Gastroesophageal sphincter (tissue), 4 donors: ENCODE measurements around the gene POMT2. TPM values are rescaled to one million over a fixed set of nuclear protein-coding genes. Genes with fewer than 3 reads are reported as not detected.
A peak's percentile ranks its signal among the peaks of the same experiment; 100 is the strongest.

Source experiments
- ATAC-seq: fragments of 150-250 bp; one replicate; pipeline ENCODE4 v1.9.1; 2016; ENCODE audit warnings: mild to moderate bottlenecking, moderate library complexity
- H3K27ac ChIP-seq, 4 donors: fragments of 200-600 bp; sonication (generic) in 3 of 4; 1 replicate in 3 of 4; 2 replicates in 1 of 4; pipeline ENCODE4 v1.5.1; 2016 to 2019
- H3K27me3 ChIP-seq: fragments of 200-600 bp; sonication (generic); one replicate; pipeline ENCODE4 v1.5.1; 2019
- H3K36me3 ChIP-seq, 2 donors: fragments of 200-600 bp; sonication (generic); one replicate each; pipeline ENCODE4 v1.5.1; 2019; ENCODE audit warnings: control low read depth in 1 of 2
- H3K4me1 ChIP-seq, 3 donors: fragments of 200-600 bp; sonication (generic); 1 replicate in 2 of 3; 2 replicates in 1 of 3; pipeline ENCODE4 v1.5.1; 2016 to 2019; ENCODE audit warnings: control low read depth in 2 of 3
- H3K4me3 ChIP-seq, 2 donors: fragments of 200-600 bp; sonication (generic); one replicate each; pipeline ENCODE4 v1.5.1; 2019; ENCODE audit warnings: mild to moderate bottlenecking in 1 of 2, moderate library complexity in 1 of 2
- H3K9me3 ChIP-seq, 3 donors: fragments of 200-600 bp; sonication (generic); one replicate each; pipeline ENCODE4 v1.5.1; 2017 to 2019; ENCODE audit warnings: control low read depth in 2 of 3
- CTCF ChIP-seq, 4 experiments: fragments of 200-600 bp in 2 of 4; fragments of 450-650 bp in 2 of 4; sonication (generic) in 1 of 4; IDR thresholded peaks; one replicate each; pipeline ENCODE4 v1.5.1; 2017 to 2019; ENCODE audit warnings: antibody characterized with exemption in 4 of 4, mild to moderate bottlenecking in 2 of 4, moderate library complexity in 2 of 4
- EP300 ChIP-seq: sonication (generic); formaldehyde crosslinking; IDR thresholded peaks from one replicate; pipeline ENCODE4 v1.6.1; 2017; ENCODE audit warnings: antibody characterized with exemption, mild to moderate bottlenecking
- POLR2A ChIP-seq, 2 donors: fragments of 450-650 bp; IDR thresholded peaks; one replicate each; pipeline ENCODE4 v1.6.1; 2017; ENCODE audit warnings: antibody characterized with exemption in 2 of 2, mild to moderate bottlenecking in 2 of 2, moderate library complexity in 1 of 2
- POLR2AphosphoS5 ChIP-seq: sonication (generic); formaldehyde crosslinking; IDR thresholded peaks from one replicate; pipeline ENCODE4 v1.6.1; 2017; ENCODE audit warnings: antibody characterized with exemption
- WGBS, 2 donors: methylation state at CpG; one replicate each; pipeline ENCODE4 v1.1.5; 2018; ENCODE audit warnings: low coverage in 1 of 2; 5-methylcytosine and 5-hydroxymethylcytosine counted together
- total RNA-seq, 4 donors: library from RNA; depleted of rRNA; stranded (reverse); fragments of >200 nt; gene quantifications; one replicate each; pipeline ENCODE4 v1.1.0, GENCODE V29; 2016

The POMT2 gene
- total RNA-seq = 10 to 100 TPM in 3 of 4 donors, 1 to 10 TPM in 1; 8.1 to 20.9 (median 14.4) TPM

DNA sequence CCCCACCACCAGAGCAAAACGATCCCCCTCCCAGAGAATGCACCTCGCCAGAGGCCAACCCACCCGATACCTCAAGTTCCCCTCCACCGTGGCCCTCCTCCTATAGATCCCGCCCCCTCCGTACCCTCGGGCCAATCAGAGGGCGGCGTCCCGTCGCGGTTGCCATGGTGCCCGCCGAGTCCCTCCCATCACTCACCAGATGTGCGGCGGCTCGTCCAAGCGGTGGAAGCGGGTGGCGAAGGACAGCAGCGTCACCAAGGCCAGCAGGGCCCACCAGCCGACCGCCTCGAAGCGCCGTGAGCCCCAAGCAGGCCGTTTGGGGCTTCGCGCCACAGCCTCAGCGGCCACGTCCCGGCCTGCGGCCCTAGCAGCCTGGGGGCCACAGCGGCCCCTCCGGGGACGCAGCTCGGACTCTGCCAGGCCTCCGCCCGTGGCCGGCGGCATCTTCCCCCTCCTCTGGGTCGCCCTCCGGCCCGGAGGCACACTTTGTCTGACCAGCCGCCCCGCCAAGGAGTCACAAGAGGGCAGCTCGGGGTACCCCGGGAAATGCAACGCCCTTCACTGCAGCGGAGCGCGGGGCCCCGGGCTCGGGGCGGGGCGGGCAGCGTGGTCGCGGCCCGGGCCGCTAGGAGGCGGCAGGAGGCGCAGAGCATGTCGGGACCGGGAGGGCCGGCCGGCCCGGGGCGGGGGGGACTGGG lies at the start of gene POMT2:
Gene POMT2 (minus strand): TSS at position 646 of the 698 bp plus-strand sequence. CDS start 202 bp downstream, at position 444.
- no CpG with 5 or more reads among the region's 69 CpGs for WGBS, 2 donors
- H3K27me3 ChIP-seq = no peaks in the 10 kb centered on the region
- peak in 3 of 4 experiments; percentile 65 to 78 (median 71) for TF ChIP-seq CTCF (IDR thresholded peaks at IDR 0.05)
- TF ChIP-seq POLR2AphosphoS5 = peak; percentile 63
- no peak for TF ChIP-seq EP300
- peak; percentile 22 to 32 for TF ChIP-seq POLR2A (IDR thresholded peaks at IDR 0.05)
- no peaks in the 10 kb centered on the region for H3K36me3 ChIP-seq
- H3K9me3 ChIP-seq = no peaks in the 10 kb centered on the region
- ATAC-seq = peak; percentile 75
- peak within 1 kb of the TSS; percentile 92 to 97 (median 96) for H3K27ac ChIP-seq
- H3K4me1 ChIP-seq = peaks cover 0 to 51% (median 10%) of the 10 kb centered on the region in 3 donors
- H3K4me3 ChIP-seq = peak within 1 kb of the TSS; percentile 66 to 100

- no peak for ATAC-seq
- H3K27ac ChIP-seq = no peak overlapping the region
- no peak overlapping the region for H3K4me3 ChIP-seq
- H3K36me3 ChIP-seq = no peaks in the 10 kb centered on the region
- TF ChIP-seq POLR2AphosphoS5 (no peak), EP300 (no peak), CTCF (IDR thresholded peaks at IDR 0.05) (no peak), POLR2A (IDR thresholded peaks at IDR 0.05) (no peak)
- peaks cover 0 to 4% (median 0%) of the 10 kb centered on the region in 3 donors for H3K4me1 ChIP-seq
- WGBS, 2 donors = 60 to 70% methylated on average over 1 of the region's 1 CpG
- no peaks in the 10 kb centered on the region for H3K27me3 ChIP-seq
- no peaks in the 10 kb centered on the region for H3K9me3 ChIP-seq
Measured at GRCh38 chr14:77369285-77369684, 48.6 kb upstream of the POMT2 start.

GRCh38 chr14:77364146-77364545 lies 43.5 kb upstream of the POMT2 start:
- ATAC-seq = no peak

GRCh38 chr14:77359626-77360025 lies 38.9 kb upstream of the POMT2 start:
- WGBS, 2 donors = 90 to 100% methylated on average over 1 of the region's 1 CpG
- no peaks in the 10 kb centered on the region for H3K36me3 ChIP-seq
- ATAC-seq = no peak
- no peaks in the 10 kb centered on the region for H3K4me1 ChIP-seq
- no peak overlapping the region for H3K4me3 ChIP-seq
- no peak overlapping the region for H3K27ac ChIP-seq
- no peaks in the 10 kb centered on the region for H3K9me3 ChIP-seq
- no peaks in the 10 kb centered on the region for H3K27me3 ChIP-seq
- TF ChIP-seq POLR2A (IDR thresholded peaks at IDR 0.05) (no peak), EP300 (no peak), CTCF (IDR thresholded peaks at IDR 0.05) (no peak), POLR2AphosphoS5 (no peak)

More at GRCh38 chr14:77364146-77364545, 43.5 kb upstream of the POMT2 start:
- Histone ChIP-seq H3K27ac (no peak overlapping the region), H3K9me3 (no peaks in the 10 kb centered on the region), H3K36me3 (no peaks in the 10 kb centered on the region), H3K27me3 (no peaks in the 10 kb centered on the region), H3K4me3 (no peak overlapping the region), H3K4me1 (no peaks in the 10 kb centered on the region)
- TF ChIP-seq EP300 = no peak
- no peak for TF ChIP-seq POLR2A (IDR thresholded peaks at IDR 0.05)
- TF ChIP-seq POLR2AphosphoS5 = no peak
- TF ChIP-seq CTCF (IDR thresholded peaks at IDR 0.05) = no peak
- WGBS, 2 donors = 84% methylated on average over 3 of the region's 3 CpGs; no CpG with 5 or more reads in 1 of the 2 donors

DNA sequence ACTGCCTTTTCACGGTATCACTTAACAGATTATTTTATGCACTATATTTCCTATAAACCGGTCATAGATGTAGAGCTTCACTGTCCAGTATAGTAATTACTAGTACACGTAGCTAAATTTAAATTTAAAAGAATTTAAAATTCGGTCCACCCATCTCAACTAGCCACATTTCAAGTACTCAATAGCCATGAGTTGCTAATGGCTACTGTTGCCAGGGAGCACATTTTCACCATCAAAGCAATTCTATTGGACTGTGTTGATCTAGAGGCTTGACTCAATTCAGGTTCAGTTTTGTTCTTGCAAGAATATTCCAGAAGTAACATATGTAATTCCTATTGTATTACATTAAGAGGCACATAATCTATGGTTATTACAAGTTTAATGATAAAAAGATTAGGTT lies 36.2 kb upstream of the POMT2 start:
- no peaks in the 10 kb centered on the region for H3K27me3 ChIP-seq
- no peaks in the 10 kb centered on the region for H3K4me1 ChIP-seq
- WGBS, 2 donors = 90 to 100% methylated on average over 4 of the region's 4 CpGs
- no peak for TF ChIP-seq EP300
- no peak for TF ChIP-seq POLR2AphosphoS5
- TF ChIP-seq CTCF (IDR thresholded peaks at IDR 0.05) = no peak
- TF ChIP-seq POLR2A (IDR thresholded peaks at IDR 0.05) = no peak
- ATAC-seq = no peak
- no peak overlapping the region for H3K27ac ChIP-seq
- no peak overlapping the region for H3K4me3 ChIP-seq
- H3K36me3 ChIP-seq = no peaks in the 10 kb centered on the region
- H3K9me3 ChIP-seq = no peaks in the 10 kb centered on the region
